RWPE2 (cell line): ENCODE data around the gene MARVELD1.

Source experiments
- ATAC-seq: fragments of 200-7000 bp; cut with Tn5 transposase; 3 replicates; pipeline ENCODE4 v1.9.1; 2021; ENCODE audit warnings: low read depth
- DNase-seq: peaks from one replicate; pipeline ENCODE4 v3.0.0-alpha.2; 2020; ENCODE audit warnings: low spot score
- H3K27ac ChIP-seq: fragments of 450-650 bp; 2 replicates; pipeline ENCODE4 v1.5.1; 2017; ENCODE audit warnings: mild to moderate bottlenecking; ENCODE audit not compliant: poor library complexity, severe bottlenecking
- H3K27me3 ChIP-seq: fragments of 250-450 bp; sonication (Bioruptor Pico); 2 replicates; pipeline ENCODE4 v1.5.1; 2021; ENCODE audit warnings: mild to moderate bottlenecking, moderate library complexity; ENCODE audit not compliant: insufficient read depth, poor library complexity, severe bottlenecking
- H3K36me3 ChIP-seq: fragments of 250-450 bp; sonication (Bioruptor Pico); 2 replicates; pipeline ENCODE4 v1.5.1; 2020; ENCODE audit warnings: low read depth, mild to moderate bottlenecking, moderate library complexity
- H3K4me1 ChIP-seq: fragments of 250-450 bp; sonication (Bioruptor Pico); 2 replicates; pipeline ENCODE4 v1.5.1; 2021; ENCODE audit warnings: mild to moderate bottlenecking, moderate library complexity; ENCODE audit not compliant: insufficient read depth, poor library complexity, severe bottlenecking
- H3K4me3 ChIP-seq: fragments of 250-450 bp; sonication (Bioruptor Pico); 2 replicates; pipeline ENCODE4 v1.5.1; 2021; ENCODE audit warnings: mild to moderate bottlenecking, moderate library complexity; ENCODE audit not compliant: severe bottlenecking
- H3K9me3 ChIP-seq: fragments of 250-450 bp; sonication (Bioruptor Pico); 2 replicates; pipeline ENCODE4 v1.5.1; 2021; ENCODE audit warnings: mild to moderate bottlenecking, moderate library complexity; ENCODE audit not compliant: severe bottlenecking
- TF ChIP-seq, protein P1 (sequence below): fragments of 450-650 bp; IDR thresholded peaks from one replicate; pipeline ENCODE4 v1.5.1; 2017; ENCODE audit warnings: mild to moderate bottlenecking, moderate library complexity; ENCODE audit not compliant: poor library complexity, severe bottlenecking

MARVELD1 gene

DNA sequence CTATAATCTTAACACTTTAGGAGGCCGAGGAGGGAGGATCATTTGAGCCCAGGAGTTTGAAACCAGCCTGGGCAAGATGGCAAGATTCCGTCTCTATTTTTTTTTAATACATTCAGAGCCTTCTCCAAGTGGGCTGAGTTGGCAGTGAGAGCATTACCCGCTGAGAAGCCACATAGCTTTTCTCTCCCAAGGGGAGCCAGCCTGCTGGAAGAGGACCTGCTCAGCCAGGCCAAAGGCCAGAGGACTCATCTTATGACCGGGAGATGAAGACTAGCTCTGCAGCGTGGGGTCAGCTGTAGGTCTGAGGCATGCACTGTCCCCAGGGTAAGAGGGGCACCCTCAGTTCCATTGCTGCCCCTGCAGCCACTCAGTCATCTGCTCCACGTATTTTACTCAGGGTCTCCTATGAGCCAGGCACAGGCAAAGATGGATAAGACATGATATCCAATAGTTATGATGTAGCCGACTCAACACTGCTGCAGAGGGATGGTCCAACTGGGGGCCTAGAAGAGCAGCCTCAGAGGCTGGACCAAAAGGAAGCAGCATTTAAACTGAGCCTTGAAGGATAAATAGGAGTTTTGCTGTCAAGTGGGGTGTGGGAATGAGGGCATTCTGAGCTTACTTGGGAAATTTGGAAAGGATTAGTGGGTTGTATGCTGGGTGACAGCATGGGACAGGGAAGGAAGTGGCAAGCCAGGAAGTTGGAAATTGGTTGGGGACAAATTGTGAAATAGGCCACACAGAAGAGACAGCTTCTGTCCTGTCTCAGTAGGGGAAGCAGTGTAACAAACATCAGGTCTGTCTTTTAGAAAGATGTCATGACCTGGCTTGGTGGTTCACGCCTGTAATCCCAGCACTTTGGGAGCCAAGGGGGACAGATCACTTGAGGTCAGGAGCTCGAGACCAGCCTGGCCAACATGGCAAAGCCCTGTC lies 1.6 kb upstream of the MARVELD1 start:
- no peak for DNase-seq
- ATAC-seq = no peak
- Histone ChIP-seq H3K36me3 (peaks cover 17% of the 10 kb centered on the region), H3K27me3 (no peaks in the 10 kb centered on the region), H3K4me3 (no peak overlapping the region), H3K27ac (peak overlapping the region; percentile 94), H3K9me3 (no peaks in the 10 kb centered on the region), H3K4me1 (peaks cover 16% of the 10 kb centered on the region)
- TF ChIP-seq, protein P1, sequence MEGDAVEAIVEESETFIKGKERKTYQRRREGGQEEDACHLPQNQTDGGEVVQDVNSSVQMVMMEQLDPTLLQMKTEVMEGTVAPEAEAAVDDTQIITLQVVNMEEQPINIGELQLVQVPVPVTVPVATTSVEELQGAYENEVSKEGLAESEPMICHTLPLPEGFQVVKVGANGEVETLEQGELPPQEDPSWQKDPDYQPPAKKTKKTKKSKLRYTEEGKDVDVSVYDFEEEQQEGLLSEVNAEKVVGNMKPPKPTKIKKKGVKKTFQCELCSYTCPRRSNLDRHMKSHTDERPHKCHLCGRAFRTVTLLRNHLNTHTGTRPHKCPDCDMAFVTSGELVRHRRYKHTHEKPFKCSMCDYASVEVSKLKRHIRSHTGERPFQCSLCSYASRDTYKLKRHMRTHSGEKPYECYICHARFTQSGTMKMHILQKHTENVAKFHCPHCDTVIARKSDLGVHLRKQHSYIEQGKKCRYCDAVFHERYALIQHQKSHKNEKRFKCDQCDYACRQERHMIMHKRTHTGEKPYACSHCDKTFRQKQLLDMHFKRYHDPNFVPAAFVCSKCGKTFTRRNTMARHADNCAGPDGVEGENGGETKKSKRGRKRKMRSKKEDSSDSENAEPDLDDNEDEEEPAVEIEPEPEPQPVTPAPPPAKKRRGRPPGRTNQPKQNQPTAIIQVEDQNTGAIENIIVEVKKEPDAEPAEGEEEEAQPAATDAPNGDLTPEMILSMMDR = no peak

DNA sequence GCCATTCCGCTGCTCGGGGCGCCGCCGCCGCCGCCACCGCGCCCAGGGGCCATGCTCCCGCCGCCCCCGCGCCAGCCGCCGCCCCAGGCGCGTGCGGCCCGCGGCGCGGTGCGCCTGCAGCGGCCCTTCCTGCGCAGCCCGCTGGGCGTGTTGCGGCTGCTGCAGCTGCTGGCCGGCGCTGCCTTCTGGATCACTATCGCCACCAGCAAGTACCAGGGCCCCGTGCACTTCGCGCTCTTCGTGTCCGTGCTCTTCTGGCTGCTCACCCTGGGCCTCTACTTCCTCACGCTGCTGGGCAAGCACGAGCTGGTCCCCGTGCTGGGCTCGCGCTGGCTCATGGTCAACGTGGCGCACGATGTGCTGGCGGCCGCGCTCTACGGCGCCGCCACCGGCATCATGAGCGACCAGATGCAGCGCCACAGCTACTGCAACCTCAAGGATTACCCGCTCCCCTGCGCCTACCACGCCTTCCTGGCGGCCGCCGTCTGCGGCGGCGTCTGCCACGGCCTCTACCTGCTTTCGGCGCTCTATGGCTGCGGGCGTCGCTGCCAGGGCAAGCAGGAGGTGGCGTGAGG lies 383 bp downstream of the MARVELD1 start:
- DNase-seq = peak; percentile 72
- Histone ChIP-seq H3K27ac (peak overlapping the region; percentile 94), H3K4me3 (peak overlapping the region; percentile 56), H3K36me3 (peaks cover 31% of the 10 kb centered on the region), H3K9me3 (no peaks in the 10 kb centered on the region), H3K4me1 (peaks cover 33% of the 10 kb centered on the region), H3K27me3 (no peaks in the 10 kb centered on the region)
- TF ChIP-seq, protein P1 = no peak
- peak; percentile 4; the same call in 1 of the 3 replicates for ATAC-seq

DNA sequence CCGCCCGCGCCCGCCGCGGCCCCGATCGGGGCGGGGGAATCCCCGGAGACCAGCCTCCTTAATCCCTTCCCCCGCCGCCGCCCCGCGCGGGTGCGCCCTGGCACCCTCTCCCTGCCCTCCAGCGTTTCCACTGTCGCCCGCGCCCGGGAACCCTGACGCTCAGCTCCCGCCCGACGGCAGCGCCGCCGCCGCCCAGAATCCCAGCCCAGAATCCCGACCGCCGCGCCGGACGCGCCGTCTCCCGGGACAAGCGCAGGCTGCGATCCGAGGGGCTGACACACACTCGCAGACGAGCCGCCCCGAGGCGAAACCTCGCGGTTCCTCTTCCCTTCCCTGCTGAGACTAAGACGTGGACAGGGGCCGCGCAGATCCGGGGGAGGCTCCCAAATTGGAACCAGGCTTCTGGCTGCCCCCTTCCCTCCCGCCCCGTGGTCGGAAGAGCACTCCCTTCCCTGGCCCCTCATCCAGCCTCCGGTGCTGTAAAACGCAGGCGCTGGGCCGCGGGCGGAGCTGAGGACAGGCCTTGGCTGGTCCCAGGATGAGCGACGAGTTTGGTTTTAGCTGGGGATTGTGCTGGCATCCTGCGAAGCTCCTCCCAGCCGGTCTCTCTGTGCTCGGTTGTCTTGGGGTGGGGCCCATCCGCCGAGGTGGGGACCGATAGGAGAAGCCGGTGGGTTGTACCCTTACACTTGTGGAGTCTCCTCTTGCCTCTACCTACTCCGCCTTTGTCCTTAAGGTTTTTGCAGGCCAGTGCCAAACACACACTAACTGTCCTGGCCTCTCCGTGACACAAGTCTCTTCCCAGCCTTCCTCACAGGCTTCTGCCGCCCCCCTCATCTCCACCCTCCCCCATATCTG lies 1.1 kb downstream of the MARVELD1 start:
- Histone ChIP-seq H3K27ac (peak overlapping the region; percentile 94), H3K4me1 (peaks cover 41% of the 10 kb centered on the region), H3K9me3 (no peaks in the 10 kb centered on the region), H3K4me3 (peak overlapping the region; percentile 56), H3K36me3 (peaks cover 31% of the 10 kb centered on the region), H3K27me3 (no peaks in the 10 kb centered on the region)
- DNase-seq = peak; percentile 86
- peak; percentile 49 for ATAC-seq
- TF ChIP-seq, protein P1 = no peak

DNA sequence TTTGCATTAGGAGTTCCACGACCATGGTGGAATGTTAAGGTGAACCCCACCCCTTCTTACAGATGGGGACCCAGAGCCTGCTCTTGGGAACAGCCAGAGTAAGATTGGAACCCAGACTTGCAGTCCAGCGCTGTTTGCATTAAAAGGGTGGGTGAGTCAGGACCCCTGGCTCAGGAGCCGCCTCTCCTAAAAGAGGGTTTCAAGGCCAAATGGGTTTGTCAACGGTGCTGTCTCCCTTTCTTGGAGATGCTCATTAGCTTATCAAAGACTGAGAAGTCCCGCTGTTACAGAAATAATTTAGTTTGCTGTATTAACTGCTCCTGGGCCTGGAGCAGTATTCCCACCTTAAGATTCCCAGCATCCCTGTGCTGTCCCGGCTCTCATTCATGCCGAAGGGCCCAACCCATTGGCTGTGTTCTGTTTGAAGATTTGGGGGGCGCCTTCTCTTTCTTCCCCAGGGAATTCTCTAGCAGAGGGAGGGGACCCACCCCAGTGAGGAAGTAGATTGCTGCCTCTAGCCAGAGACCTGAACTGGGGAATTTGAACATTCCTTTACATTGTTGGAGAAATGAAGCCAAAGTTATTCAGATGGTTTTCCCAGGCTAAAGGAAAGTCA lies 1.8 kb downstream of the MARVELD1 start:
- DNase-seq = no peak
- Histone ChIP-seq H3K4me3 (peak overlapping the region; percentile 56), H3K36me3 (peaks cover 31% of the 10 kb centered on the region), H3K9me3 (no peaks in the 10 kb centered on the region), H3K27ac (peak overlapping the region; percentile 94), H3K27me3 (no peaks in the 10 kb centered on the region), H3K4me1 (peaks cover 48% of the 10 kb centered on the region)
- TF ChIP-seq, protein P1 = no peak
- ATAC-seq = no peak
